Peyer's patch (tissue), 4 donors: ENCODE data around the gene SWT1.

Source experiments
- CTCF ChIP-seq, 6 experiments: fragments of 450-650 bp in 4 of 6; fragments of 200-600 bp in 2 of 6; sonication (generic) in 1 of 6; IDR thresholded peaks; one replicate each; pipeline ENCODE4 v1.5.1; 2017 to 2019; ENCODE audit warnings: antibody characterized with exemption in 6 of 6, mild to moderate bottlenecking in 3 of 6, moderate library complexity in 1 of 6
- POLR2A ChIP-seq, 2 donors: fragments of 450-650 bp; IDR thresholded peaks; one replicate each; pipeline ENCODE4 v1.5.1; 2017; ENCODE audit warnings: antibody characterized with exemption in 2 of 2, mild to moderate bottlenecking in 2 of 2, moderate library complexity in 2 of 2

- TF ChIP-seq CTCF (IDR thresholded peaks at IDR 0.05) (no peak), POLR2A (IDR thresholded peaks at IDR 0.05) (no peak)
These were observed 92.6 kb downstream of the SWT1 start for GRCh38 chr1:185249563-185249962.
